ENCODE measurements around the gene TMED8. TPM values are rescaled to one million over a fixed set of nuclear protein-coding genes. Genes with fewer than 3 reads are reported as not detected.
A peak's percentile ranks its signal among the peaks of the same experiment; 100 is the strongest.
"Not testable (repeated sequence)": the region's sequence is repeated elsewhere in the genome, so short reads cannot be mapped to it uniquely, and the experiment has no call there.

TMED8 gene
- 10.5 TPM for total RNA-seq

GRCh38 chr14:77376771-77377501, at the start of gene TMED8, which contains the start of gene SAMD15:
TMED8 (minus strand) TSS chr14:77377094; CDS start chr14:77377053, 41 bp downstream.
SAMD15 (plus strand) TSS chr14:77377379; CDS start chr14:77377419, 40 bp downstream.
- ATAC-seq (peak; percentile 98), DNase-seq (ENCODE audit: low spot score) (peak; percentile 91)
- intact Hi-C loops (cut with DNase I): no loop called here

DNA sequence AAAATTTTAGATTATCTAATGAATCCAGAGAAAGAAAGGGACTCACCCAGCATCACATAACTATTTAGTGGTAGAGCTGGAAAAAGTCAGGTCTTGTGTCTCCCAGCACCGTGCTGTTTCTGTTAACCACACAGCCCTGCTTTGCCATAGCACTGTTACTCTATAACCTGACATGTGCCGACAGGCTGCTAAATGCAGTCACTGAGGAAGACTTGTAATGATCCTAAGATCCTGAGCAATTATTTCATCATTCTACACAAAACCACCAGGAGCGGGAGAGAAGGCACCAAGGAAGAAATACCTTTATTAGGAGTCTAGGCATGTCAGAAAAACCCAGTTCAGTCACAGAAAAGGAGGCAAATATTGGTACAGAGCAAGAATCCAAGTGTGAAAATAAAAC, 49.5 kb upstream of the TMED8 start:
- intact Hi-C loops (cut with DNase I): no loop called here
- no peak for ATAC-seq

DNA sequence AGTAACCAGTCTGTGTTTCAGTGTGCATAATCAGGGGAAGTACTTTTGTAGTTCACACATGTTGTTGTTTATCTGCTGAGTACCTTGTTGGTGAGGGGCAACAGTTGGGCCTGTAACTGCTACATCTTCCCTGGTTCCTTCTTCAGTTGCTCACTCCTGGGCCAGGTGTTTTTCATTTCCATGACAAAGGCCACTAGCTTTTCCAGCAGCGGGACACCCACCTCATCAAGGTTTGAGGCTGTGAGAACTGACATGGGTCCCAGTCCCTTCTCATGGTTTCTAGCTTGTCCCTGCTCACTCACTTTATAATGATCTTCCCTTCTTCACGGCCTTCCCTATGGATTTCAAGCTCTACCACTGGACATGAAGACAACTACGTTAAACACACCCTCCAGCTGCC, 48.0 kb upstream of the TMED8 start:
- intact Hi-C loops (cut with DNase I): no loop called here
- ATAC-seq (no peak), DNase-seq (ENCODE audit: low spot score) (no peak)

More for the DNA sequence above, 49.5 kb upstream of the TMED8 start:
- no peak for DNase-seq (ENCODE audit: low spot score)

DNA sequence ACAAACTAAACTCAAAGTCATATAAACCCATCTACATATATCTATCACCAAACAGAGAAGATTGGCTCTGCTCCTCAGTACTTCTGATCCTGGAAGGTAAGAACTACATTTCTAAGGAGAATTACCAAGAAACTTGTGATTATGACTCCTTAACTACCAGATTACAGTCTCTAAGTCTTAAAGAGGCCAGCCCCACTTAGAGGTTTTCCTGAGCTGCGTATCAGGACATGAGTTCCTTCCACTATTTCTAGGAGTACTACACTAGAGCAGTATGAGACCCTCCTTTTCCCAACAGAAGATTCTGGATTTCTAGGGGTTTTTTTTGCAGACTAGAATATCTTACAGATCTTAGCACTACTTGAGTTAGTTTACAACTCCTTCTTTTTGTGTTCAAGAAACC, 46.5 kb upstream of the TMED8 start, which contains the start of gene NOXRED1:
TSS of gene NOXRED1 (minus strand) at position 101 of the 400 bp plus-strand sequence. CDS start 634 bp downstream, outside the sequence.
- DNase-seq (ENCODE audit: low spot score) (no peak), ATAC-seq (no peak)
- intact Hi-C loops (cut with DNase I): no loop called here

- ATAC-seq: no peak
- no peak for DNase-seq (ENCODE audit: low spot score)
- intact Hi-C loops (cut with DNase I): no loop called here
Observed at GRCh38 chr14:77421201-77421600, 44.3 kb upstream of the TMED8 start.

- DNase-seq (ENCODE audit: low spot score) (no peak), ATAC-seq (no peak)
- intact Hi-C loops (cut with DNase I): no loop called here
Observed at GRCh38 chr14:77416836-77417235, 39.9 kb upstream of the TMED8 start.

- DNase-seq (ENCODE audit: low spot score); ATAC-seq; intact Hi-C loops (cut with DNase I): not testable (repeated sequence)
Observed at GRCh38 chr14:77416098-77416497, 39.2 kb upstream of the TMED8 start.

DNA sequence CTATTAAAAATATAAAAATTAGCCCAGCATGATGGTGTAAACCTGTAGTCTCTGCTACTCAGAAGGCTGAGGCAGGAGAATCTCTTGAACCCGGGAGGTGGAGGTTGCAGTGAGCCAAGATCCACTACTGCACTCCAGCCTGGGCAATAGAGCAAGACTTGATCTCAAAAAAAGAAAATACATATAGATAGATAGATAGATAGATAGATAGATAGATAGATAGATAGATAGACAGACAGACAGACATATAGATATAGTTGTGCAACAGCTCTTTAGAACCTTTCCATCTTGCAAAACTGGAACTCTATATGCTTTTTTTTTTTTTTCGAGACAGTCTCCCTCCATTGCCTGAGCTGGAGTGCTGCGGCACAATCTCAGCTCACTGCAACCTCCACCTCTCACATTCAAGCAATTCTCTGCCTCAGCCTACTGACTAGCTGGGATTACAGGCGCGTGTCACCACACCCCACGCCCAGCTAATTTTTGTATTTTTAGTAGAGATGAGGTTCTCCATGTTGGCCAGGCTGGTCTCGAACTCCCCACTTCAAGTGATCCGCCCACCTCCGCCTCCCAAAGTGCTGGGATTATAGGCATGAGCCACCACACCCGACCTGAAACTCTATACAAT, 38.6 kb upstream of the TMED8 start:
- ATAC-seq; intact Hi-C loops (cut with DNase I); DNase-seq (ENCODE audit: low spot score): not testable (repeated sequence)

DNA sequence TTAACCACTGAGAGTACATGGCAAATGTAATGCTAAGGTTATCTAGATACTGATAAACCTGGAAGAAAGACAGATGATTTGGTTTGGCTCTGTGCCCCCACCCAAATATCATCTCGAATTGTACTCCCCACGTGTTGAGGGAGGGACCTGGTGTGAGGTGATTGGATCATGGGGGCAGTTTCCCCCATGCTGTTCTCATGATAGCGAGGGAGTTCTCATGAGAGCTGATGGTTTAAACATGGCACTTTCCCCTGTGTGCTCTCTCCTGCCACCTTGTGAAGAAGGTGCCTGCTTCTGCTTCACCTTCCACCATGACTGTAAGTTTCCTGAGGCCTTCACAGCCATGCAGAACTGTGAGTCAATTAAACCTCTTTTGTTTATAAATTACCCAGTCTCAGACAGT, 32.2 kb upstream of the TMED8 start:
- intact Hi-C loops (cut with DNase I): no loop called here
- DNase-seq (ENCODE audit: low spot score): no peak
- no peak for ATAC-seq

- ATAC-seq (no peak), DNase-seq (ENCODE audit: low spot score) (no peak)
- intact Hi-C loops (cut with DNase I): no loop called here
Observed at GRCh38 chr14:77407158-77407557, 30.3 kb upstream of the TMED8 start.

DNA sequence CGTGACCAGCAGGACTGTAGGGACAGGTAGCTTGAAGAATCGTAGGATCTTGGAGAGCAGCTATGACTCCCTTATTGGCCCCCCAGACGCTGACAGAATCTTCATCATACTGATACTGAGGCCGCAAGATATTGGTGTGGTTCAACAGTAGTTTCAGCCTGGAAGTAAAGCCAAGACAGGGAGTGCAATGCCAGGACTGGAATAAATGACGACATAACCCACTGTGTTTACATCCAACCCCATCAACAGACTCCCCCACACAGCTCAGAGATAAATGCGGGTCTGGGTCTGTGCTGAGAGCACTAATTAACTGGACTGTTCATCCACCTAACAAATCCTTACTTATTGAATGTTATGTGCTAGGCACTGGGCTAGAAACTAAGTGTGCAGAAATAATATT, 29.8 kb upstream of the TMED8 start:
- ATAC-seq (no peak), DNase-seq (ENCODE audit: low spot score) (no peak)
- intact Hi-C loops (cut with DNase I): no loop called here

DNA sequence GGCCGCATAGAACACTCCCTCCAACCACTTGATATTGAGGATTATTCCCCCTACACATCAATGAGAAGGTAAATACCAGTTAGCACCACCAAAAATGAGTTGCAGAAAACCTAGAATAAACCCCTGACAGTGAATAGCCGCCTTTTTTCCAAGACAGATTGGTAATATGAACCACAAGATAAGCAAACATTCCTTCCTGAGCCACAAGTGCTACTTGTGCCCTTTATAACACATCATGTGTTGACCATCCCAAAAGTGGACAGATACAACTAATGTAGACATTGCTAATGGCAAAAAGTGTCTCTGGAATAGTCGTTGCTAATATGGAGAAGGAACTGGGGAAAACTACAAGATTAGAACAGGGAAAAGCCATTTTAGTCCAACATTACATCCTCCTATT, 29.2 kb upstream of the TMED8 start:
- ATAC-seq: no peak
- intact Hi-C loops (cut with DNase I): no loop called here

GRCh38 chr14:77403768-77404167, 26.9 kb upstream of the TMED8 start:
- DNase-seq (ENCODE audit: low spot score) (no peak), ATAC-seq (no peak)
- intact Hi-C loops (cut with DNase I): no loop called here

More for the DNA sequence above, 29.2 kb upstream of the TMED8 start:
- no peak for DNase-seq (ENCODE audit: low spot score)

GRCh38 chr14:77400216-77400615, 23.3 kb upstream of the TMED8 start:
- ATAC-seq: no peak
- intact Hi-C loops (cut with DNase I): no loop called here
- no peak for DNase-seq (ENCODE audit: low spot score)

- DNase-seq (ENCODE audit: low spot score) (no peak), ATAC-seq (no peak)
- intact Hi-C loops (cut with DNase I): no loop called here
Observed at GRCh38 chr14:77390188-77390587, 13.3 kb upstream of the TMED8 start.

DNA sequence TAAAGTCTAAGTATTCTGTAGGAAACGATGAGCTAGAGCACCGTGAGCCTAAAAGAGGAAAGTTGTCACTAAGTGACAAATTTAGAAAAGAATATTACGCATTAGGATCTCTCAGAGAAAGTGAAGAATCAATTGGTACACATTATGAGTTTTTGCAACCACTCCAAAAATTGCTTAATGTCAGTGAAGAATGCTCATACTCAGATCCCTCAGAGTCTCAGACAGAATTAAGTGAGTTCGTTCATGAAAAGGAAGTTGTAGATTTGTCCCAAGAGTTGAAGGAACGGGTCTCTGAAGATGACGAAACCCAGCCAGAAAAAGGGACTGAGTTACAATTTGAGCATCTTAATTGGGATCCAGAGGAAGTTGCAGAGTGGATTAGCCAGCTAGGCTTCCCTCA, 1.8 kb upstream of the TMED8 start:
- ATAC-seq: no peak
- intact Hi-C loops (cut with DNase I): no loop called here

GRCh38 chr14:77377502-77377844, 579 bp upstream of the TMED8 start:
- ATAC-seq (no peak), DNase-seq (ENCODE audit: low spot score) (no peak)
- intact Hi-C loops (cut with DNase I): no loop called here

More for the DNA sequence above, 1.8 kb upstream of the TMED8 start:
- DNase-seq (ENCODE audit: low spot score): no peak

DNA sequence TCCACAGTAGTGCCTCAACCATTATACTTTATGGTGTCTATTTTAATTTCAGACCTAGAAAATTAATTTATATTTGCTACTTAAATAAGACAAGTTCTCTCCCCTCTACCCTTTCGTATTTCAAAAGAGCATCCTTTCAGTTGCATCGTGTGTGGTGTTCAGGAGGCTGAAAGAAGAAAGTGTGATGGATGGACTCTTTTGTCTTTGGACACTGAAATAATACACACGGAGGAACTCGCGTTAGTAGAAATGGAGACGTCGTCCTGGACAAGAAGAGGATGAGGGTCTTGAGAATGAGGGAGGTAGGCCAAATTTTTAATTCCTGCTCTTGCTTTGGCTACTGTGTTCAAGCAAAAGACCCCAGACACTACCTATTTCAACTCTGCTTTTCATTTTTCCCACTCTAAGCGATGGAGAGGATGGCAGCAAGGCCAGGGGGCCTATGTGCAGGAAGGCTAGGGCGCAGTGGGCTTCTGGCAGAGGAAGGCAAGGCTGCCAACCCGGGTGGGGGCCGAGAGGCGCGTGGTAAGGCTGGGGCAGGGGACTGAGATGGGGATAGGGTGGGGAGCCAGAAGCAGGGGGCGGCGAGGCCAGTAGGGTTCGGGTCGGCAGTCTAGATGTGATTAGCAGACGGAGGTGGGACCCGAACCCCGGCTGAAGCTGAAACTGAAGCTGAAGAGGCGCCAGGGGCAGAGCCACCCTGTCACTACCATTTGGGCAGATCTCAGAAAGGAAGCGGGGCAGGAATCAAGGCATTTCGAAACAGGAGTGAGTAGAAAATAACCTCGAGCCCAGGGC, 722 bp downstream of the TMED8 start:
- ATAC-seq (peak; percentile 3), DNase-seq (ENCODE audit: low spot score) (peak; percentile 59)
- intact Hi-C loops (cut with DNase I): no loop called here

DNA sequence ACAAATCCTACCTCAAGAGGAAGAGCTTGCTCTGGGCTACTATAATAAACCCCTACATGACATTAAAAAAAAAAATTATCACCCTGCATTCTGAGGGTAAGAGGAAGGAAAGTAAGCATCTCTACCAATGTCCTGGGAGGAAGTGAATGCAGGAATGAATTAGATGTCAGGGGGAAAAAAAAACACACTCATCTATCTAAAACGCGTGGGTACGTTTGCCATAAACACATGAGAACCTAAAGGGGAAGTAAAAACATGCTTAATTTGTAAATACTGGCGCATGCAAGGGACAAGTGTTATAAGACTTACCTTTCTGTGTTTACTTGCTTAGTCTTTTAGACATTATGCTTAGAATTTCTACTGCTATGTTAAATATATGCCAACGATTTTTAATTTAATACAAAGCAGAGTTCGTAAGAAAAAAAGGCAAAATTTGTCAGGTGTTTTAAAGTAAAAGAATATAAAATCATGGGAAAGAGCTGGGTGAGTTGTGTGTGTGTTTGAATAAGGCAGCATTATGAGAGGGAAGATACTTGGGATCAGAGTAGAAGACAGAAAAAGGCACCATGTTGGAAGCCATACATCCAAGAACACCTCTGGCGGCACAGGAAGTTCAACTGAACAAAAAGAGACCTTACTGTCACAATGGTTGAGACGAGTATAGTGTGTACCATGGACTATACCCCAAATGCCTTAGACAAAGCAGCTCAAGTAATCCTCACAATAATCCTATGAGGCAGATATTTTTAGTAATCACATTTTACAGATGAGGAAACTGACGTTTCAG, 1.5 kb downstream of the TMED8 start:
- intact Hi-C loops (cut with DNase I): no loop called here
- no peak for ATAC-seq
- DNase-seq (ENCODE audit: low spot score): no peak

Data from sciatic nerve (tissue), 2 donors.